B cell (primary cell): ENCODE results near the gene PLD3. TPM values are rescaled to one million over a fixed set of nuclear protein-coding genes. Genes with fewer than 3 reads are reported as not detected.

Experiments
- ATAC-seq: fragments of 200-7000 bp; cut with Tn5 transposase; one replicate; pipeline ENCODE4 v1.10.0; 2021; ENCODE audit warnings: low read depth, mild to moderate bottlenecking, moderate number of reproducible peaks, moderate library complexity
- CTCF ChIA-PET: fragments of 350-600 bp; sonication (Branson Sonifier 250); formaldehyde crosslinking; loops from one replicate; lab custom pipeline; 2021; ENCODE audit warnings: antibody characterized with exemption, inconsistent platforms; lab: Charles Lee
- POLR2A ChIA-PET: fragments of 350-600 bp; sonication (Branson Sonifier 250); formaldehyde crosslinking; loops from one replicate; lab custom pipeline; 2021; ENCODE audit warnings: antibody characterized with exemption; lab: Charles Lee
- DNase-seq: peaks from one replicate; pipeline ENCODE4 v3.0.0; 2013
- H2AFZ ChIP-seq: 2 replicates; pipeline ENCODE4 v1.6.1; 2012; ENCODE audit warnings: mild to moderate bottlenecking, low read depth, low read length; ENCODE audit not compliant: insufficient read depth, poor library complexity, severe bottlenecking
- H3K27ac ChIP-seq, 2 donors: 1 replicate in 1 of 2; 2 replicates in 1 of 2; pipeline ENCODE4 v1.5.1; 2012 to 2013; ENCODE audit warnings: low read length in 2 of 2, mild to moderate bottlenecking in 2 of 2, moderate library complexity in 1 of 2
- H3K27me3 ChIP-seq, 4 experiments: fragments of 200-600 bp in 1 of 4; sonication (generic) in 1 of 4; replicated peaks in 1 of 4; 1 replicate in 2 of 4; 2 replicates in 2 of 4; pipeline versions ENCODE4 v1.6.1 to v1.7.0; 2013 to 2016; ENCODE audit warnings: low read length in 3 of 4, mild to moderate bottlenecking in 2 of 4, mixed read lengths in 1 of 4, moderate library complexity in 1 of 4; ENCODE audit not compliant: insufficient read depth in 4 of 4, control insufficient read depth in 3 of 4; ENCODE audit errors: control extremely low read depth in 1 of 4
- H3K36me3 ChIP-seq, 2 experiments: replicated peaks in 1 of 2; 1 replicate in 1 of 2; 2 replicates in 1 of 2; pipeline versions ENCODE4 v1.6.1 to v1.7.1; 2013; ENCODE audit warnings: low read length in 1 of 2; ENCODE audit not compliant: insufficient read depth in 2 of 2, control insufficient read depth in 1 of 2; ENCODE audit errors: control extremely low read depth in 1 of 2, extremely low read depth in 1 of 2
- H3K4me1 ChIP-seq, 2 donors: fragments of 200-600 bp in 1 of 2; sonication (generic) in 1 of 2; 1 replicate in 1 of 2; 2 replicates in 1 of 2; pipeline versions ENCODE4 v1.5.1 to v1.6.1; 2013 to 2017; ENCODE audit warnings: low read length in 2 of 2; ENCODE audit not compliant: control insufficient read depth in 2 of 2, insufficient read depth in 2 of 2
- H3K4me2 ChIP-seq: replicated peaks from 2 replicates; pipeline ENCODE3; 2012; ENCODE audit warnings: mild to moderate bottlenecking, low read depth, low read length; ENCODE audit not compliant: poor library complexity, severe bottlenecking
- H3K4me3 ChIP-seq, 5 experiments: fragments of 200-600 bp in 1 of 5; sonication (generic) in 1 of 5; 1 replicate in 3 of 5; 2 replicates in 2 of 5; pipeline versions ENCODE4 v1.5.1 to v1.7.0; 2011 to 2016; ENCODE audit warnings: low read length in 4 of 5, mild to moderate bottlenecking in 4 of 5, low read depth in 2 of 5, control low read depth in 1 of 5, moderate library complexity in 1 of 5; ENCODE audit not compliant: insufficient read depth in 1 of 5; ENCODE audit errors: control extremely low read depth in 1 of 5, extremely low read depth in 1 of 5
- H3K79me2 ChIP-seq: fragments of 200-600 bp; sonication (generic); one replicate; pipeline ENCODE4 v1.6.0; 2016; ENCODE audit warnings: low read length; ENCODE audit not compliant: control insufficient read depth, insufficient read depth
- H3K9ac ChIP-seq: fragments of 200-600 bp; sonication (generic); 2 replicates; pipeline ENCODE4 v1.6.1; 2017; ENCODE audit warnings: mild to moderate bottlenecking, low read length, moderate library complexity
- H3K9me3 ChIP-seq, 3 donors: one replicate each; pipeline versions ENCODE4 v1.6.1 to v1.7.1; 2013; ENCODE audit warnings: low read length in 2 of 3; ENCODE audit not compliant: control insufficient read depth in 2 of 3, insufficient read depth in 1 of 3; ENCODE audit errors: control extremely low read depth in 1 of 3
- H4K20me1 ChIP-seq: 2 replicates; pipeline ENCODE4 v1.6.0; 2012; ENCODE audit warnings: mild to moderate bottlenecking, low read length; ENCODE audit not compliant: insufficient read depth, control insufficient read depth, poor library complexity, severe bottlenecking
- H3K27ac Mint-ChIP-seq: one replicate; pipeline ENCODE4 v1.8.0; 2021; ENCODE audit warnings: mixed read lengths
- H3K27me3 Mint-ChIP-seq: one replicate; pipeline ENCODE4 v1.8.0; 2021; ENCODE audit warnings: mixed read lengths
- H3K4me1 Mint-ChIP-seq: one replicate; pipeline ENCODE4 v1.8.0; 2021; ENCODE audit warnings: mixed read lengths
- H3K4me3 Mint-ChIP-seq: one replicate; pipeline ENCODE4 v1.8.0; 2021; ENCODE audit warnings: mixed read lengths
- H3K9me3 Mint-ChIP-seq: one replicate; pipeline ENCODE4 v1.8.0; 2022; ENCODE audit warnings: mixed read lengths; ENCODE audit not compliant: insufficient read depth
- CTCF ChIP-seq: fragments of 200-600 bp; IDR thresholded peaks from one replicate; pipeline ENCODE4 v1.8.0; 2022; ENCODE audit warnings: antibody characterized with exemption, mild to moderate bottlenecking
- EZH2 ChIP-seq: IDR thresholded peaks from 2 replicates; pipeline ENCODE4 v1.6.1; 2012; ENCODE audit warnings: borderline replicate concordance, low read depth, mild to moderate bottlenecking, moderate library complexity, low read length; ENCODE audit not compliant: insufficient read depth, poor library complexity, severe bottlenecking
- whole genome bisulfite sequencing: methylation state at CpG from one replicate; pipeline ENCODE4 v1.1.5; 2013; ENCODE audit warnings: missing lambda C conversion rate; ENCODE audit not compliant: insufficient coverage; 5-methylcytosine and 5-hydroxymethylcytosine counted together
- intact Hi-C: fragments of 100-400 bp; cut with micrococcal nuclease; formaldehyde crosslinking; loops from one replicate; pipeline ENCODE4 v1.10.0; 2022
- polyA plus RNA-seq: library from polyadenylated mRNA; depleted of rRNA; stranded (reverse); fragments of >200 nt; gene quantifications from 2 replicates; pipeline ENCODE4 v1.2.3, GENCODE V29; 2012
- total RNA-seq, 2 donors: library from RNA; stranded (reverse); fragments of 120-200 nt in 1 of 2; gene quantifications; 1 replicate in 1 of 2; 2 replicates in 1 of 2; pipeline versions ENCODE4 v1.2.3 to v1.2.4, GENCODE V29; 2013 to 2022

Gene PLD3
- total and polyA plus RNA-seq, 2 donors (not counting 1 experiment from before 2014, with no cell fraction given), result 61.7 to 153 TPM

GRCh38 chr19:40397568-40397906, 49.0 kb downstream of the PLD3 start:
- Histone ChIP-seq H3K4me1 (peaks cover 4 to 7% of the 10 kb centered on the region in 2 donors), H3K27me3 (peaks cover 0 to 10% (median 3%) of the 10 kb centered on the region in 4 experiments)

More at GRCh38 chr19:40397568-40397906, 49.0 kb downstream of the PLD3 start:
- H3K27ac Mint-ChIP-seq, result no peak overlapping the region
- no peak overlapping the region for H2AFZ ChIP-seq
- H3K9me3 ChIP-seq, result peaks cover 0 to 3% (median 0%) of the 10 kb centered on the region in 3 donors
- no peak for ATAC-seq
- H3K27ac ChIP-seq, result no peak overlapping the region
- no peak for TF ChIP-seq EZH2
- no peak for TF ChIP-seq CTCF
- no peak overlapping the region for H3K4me3 ChIP-seq
- no peak overlapping the region for H3K4me3 Mint-ChIP-seq
- H4K20me1 ChIP-seq, result no peaks in the 10 kb centered on the region
- H3K36me3 ChIP-seq, result no peaks in the 10 kb centered on the region
- CTCF ChIA-PET, result no interaction called here
- no peaks in the 10 kb centered on the region for H3K9me3 Mint-ChIP-seq
- H3K4me2 ChIP-seq, result no peak overlapping the region
- intact Hi-C loops, result no loop called here
- H3K4me1 Mint-ChIP-seq, result peaks cover 9% of the 10 kb centered on the region
- peaks cover 8% of the 10 kb centered on the region for H3K27me3 Mint-ChIP-seq
- no peak overlapping the region for H3K9ac ChIP-seq
- POLR2A ChIA-PET, result no interaction called here
- H3K79me2 ChIP-seq, result no peaks in the 10 kb centered on the region
- 94% methylated on average over 19 of the region's 22 CpGs for WGBS
- DNase-seq, result no peak
